Activated CD8-positive, alpha-beta memory T cell treated with anti-CD3 and anti-CD28 coated beads, Interleukin-2, amount 50 U/mL, for 24 hours (primary cell): ENCODE data around the gene RAMP1.
"Not testable (repeated sequence)": the region's sequence is repeated elsewhere in the genome, so short reads cannot be mapped to it uniquely, and the experiment has no call there.

Experiments
- DNase-seq: peaks from one replicate; pipeline ENCODE4 v3.0.0-alpha.2; 2020; ENCODE audit errors: extremely low read depth

The RAMP1 gene

DNA sequence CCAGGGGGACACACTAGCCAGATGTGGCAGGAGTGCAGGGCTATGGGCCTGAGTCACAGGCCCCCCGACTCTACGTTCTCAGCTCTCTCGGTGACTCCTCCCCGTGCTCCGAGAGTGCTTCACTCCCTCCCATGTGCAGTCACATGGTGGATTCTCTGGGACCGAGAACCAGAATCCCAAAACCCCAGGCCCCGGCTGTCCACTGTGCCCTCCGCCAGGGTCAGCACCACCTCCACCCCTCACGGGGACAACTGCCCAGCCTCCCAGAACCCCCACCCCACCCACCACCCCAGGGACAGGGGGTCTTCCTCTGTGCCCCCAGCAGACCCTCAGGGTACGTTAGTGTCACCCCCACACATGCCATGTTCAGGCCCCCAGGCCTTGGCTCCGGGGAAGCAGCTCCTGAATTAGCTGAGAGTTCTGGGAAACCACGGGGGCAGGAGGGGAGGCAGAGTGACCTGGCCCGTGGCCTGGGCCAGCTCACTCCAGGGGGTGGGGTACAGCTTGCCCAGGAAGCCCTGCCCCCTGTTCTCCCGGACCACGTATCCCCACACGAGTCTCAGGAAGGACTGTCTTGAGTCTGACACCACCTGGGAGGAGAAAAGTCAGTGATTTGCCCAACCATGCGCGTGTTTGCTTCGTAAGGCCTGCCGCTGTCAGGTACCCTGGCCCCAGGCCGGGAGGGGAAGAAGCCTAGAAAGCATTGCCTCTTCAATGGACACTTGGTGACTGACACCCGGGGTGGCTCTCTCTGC lies 4.4 kb downstream of the RAMP1 start:
- no peak for DNase-seq

DNA sequence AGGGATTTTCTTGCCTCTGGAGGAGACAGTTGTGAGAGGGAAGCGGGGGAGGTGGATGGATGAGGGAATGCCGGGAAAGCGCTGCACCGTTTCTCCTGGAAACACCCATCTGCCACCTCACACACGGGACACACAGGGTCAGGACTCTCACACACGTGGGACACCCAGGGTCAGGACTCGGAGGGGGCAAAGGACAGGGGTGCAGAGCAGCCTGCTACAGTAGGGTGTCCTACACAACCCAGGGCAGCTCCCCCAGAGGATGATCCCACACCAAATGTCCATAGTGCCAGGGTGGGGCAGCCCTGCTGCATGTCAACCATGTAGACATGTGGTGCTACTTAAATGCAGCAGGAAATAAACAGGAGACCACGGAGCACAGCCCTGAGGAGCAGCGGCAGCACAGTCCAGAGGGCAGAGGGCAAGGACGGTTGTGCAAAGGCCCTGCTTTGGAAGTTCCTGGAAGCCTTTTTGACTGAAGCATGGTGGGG lies 5.1 kb downstream of the RAMP1 start:
- DNase-seq: no peak

DNA sequence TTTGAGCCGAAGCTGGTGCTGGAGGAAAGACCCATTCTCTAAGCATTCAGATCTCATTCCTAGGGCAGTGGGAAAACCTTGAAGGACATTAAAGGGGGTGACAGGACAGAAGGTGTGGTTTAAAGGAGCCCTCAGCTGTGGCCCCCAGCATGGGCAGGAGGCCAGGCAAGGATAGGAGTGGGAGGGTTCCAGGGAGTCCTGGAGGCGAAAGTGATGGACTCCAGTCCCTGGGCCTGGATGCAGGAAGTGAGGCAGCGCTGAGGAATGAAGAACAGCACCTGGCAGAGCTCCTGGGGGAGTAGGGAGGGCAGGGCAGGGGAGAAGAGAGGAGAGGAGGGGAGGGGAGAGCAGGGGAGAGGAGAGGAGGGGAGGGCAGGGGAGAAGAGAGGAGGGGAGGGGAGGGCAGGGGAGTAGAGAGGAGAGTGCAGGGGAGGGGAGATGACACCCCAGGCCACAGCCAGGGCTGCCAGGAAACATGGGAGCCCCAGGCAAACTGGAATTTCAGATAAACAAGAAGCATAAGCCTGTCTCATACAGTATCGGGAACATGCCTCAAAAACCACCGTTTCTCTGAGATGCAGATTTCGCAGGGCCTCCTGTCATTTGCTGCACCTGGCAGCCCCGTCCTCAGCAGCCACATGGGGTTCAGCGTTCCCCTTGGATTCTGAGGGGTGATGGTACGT lies 5.7 kb downstream of the RAMP1 start:
- no peak for DNase-seq

DNA sequence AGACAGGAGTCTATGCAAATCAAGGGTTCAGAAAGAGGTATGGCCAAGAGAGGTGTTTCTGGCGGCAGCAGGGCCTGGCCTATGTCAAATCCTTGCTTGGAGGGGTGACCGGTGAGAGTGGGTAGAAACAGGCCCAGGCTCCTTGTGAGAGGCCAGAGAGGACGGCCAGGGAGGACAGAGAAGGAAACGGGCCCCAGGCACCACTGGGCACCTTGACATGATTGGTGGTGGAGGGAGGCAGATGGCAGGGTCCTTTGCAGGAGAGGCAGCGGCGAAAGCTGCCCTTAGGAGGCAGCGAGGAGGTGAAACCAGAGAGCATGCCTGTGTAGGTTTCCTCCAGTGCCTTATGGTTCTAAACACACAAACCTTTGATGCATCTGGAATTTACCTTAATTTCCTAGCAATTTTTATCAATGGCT lies 6.2 kb downstream of the RAMP1 start:
- no peak for DNase-seq

DNA sequence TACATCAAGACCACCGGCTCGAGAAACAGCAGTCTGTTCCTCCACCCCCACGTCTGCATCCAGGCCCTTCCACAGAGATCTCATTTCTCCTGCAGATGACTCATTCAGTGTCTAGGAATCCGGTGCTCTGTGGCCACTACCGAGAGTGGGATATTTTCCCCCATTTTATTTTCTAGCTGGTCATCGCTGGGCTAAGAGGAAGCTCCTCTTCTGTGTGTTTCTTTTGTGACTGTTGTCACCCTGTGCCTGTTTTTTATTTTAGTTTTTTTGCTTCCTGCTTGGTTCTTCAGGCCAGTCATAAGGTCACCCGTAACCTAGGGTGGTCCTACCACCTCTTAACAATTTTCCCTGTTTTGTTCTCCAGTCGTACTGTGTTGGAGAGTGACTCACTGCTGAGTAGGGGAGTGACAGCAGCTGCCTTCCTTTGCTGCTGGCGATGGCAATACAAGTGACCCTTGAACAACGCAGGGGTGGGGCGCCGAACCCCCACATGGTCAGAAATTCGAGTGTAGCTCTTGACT lies 6.7 kb downstream of the RAMP1 start:
- DNase-seq: no peak

DNA sequence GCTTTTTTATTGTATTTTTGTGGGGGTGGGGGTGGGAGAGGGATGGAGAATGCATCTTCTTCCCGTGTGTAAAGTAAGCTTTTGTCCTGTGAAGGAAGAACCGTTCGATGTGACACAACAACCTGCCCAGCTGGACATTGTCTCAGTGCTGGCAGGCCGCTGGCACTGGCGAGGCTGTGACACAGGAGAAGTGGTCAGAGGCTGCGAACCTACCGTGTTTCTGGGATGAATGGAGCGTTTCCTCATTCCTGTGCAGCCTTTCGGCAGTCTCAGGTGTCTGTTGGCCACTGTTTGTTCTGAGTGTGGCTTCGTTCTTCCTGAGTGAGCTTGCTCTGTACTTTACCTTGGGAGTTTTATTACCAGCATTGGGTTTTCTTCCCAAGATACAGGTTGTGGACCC lies 8.0 kb downstream of the RAMP1 start:
- no peak for DNase-seq

DNA sequence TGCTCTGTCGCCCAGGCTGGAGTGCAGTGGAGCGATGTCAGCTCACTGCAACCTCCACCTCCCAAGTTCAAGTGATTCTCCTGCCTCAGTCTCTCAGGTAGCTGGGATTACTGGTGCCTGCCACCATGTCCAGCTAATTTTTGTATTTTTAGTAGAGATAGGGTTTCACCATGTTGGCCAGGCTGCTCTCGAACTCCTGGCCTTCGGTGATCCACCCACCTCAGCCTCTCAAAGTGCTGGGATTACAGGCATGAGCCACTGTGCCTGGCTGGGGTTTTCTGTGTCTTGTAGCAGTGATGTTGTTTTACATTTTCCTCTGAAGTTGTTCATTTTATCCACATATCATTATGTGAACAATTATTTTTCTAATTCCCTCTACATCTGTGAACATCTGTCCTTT lies 8.7 kb downstream of the RAMP1 start:
- DNase-seq: not testable (repeated sequence)

DNA sequence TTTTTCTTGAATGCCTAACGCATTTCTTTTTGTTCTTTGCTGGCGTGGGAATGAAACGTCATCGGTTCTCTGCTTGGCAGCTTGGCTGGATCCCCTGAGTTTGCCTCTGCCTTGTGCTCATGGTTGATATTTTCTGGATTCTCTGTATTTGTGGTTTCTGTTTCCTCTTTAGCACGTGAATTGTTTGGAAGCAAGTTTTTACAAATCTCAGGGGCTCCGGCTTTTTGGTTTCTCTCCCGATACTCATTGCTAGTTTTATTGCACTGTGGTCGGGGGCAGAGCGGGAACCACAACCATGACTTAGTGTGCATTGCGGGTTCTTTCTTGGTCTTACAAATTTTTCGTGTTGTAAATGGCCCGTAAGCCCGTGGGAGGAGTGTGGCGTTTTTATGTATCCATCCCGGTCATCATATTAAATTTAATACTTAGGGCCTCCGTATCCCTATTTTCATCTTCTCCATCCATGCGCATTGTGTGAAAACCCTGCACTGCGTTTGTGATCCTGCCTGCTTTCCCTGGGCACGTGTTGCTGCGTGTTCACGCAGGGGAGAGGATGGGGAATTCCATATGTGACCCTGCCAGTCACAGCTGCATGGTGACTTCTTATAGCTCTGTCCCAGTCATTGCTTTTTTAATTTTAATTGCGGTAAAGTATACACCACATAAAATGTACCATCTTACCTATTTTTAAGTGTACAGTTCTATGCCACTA lies 9.4 kb downstream of the RAMP1 start:
- DNase-seq: no peak

DNA sequence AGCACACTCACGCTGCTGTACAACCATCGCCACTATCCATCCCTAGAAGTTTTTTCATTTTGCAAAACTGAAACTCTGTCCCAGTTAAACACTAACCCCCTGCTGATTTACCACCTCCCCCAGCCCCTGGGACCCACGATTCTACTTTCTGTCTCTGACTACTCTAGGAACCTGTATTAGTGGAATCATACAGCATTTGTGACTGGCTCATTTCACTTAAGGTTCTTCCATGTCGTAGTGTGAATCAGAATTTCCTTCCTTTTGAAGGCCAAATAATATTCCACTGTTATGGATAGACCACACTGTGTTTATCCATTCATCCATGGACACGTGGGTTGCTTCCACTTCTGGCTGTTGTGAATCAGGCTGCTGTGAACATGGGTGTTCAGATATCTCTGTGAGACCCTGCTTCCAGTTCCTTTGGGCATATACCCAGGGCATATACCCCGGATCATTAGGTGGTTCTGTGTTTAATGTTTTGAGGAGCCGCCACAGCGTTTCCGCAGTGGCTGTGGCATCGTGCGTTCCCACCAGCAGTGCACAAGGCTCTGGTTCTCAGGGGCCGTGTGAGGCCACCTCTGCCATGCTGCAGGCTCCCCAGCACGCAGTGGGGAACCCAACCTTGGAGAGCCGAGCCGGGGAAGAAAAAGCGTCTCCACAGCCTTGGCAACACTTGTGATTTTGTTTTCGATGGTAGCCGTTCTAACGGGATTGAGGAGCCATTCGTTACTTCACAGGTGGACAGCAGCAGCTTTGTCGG lies 10.1 kb downstream of the RAMP1 start:
- no peak for DNase-seq

DNA sequence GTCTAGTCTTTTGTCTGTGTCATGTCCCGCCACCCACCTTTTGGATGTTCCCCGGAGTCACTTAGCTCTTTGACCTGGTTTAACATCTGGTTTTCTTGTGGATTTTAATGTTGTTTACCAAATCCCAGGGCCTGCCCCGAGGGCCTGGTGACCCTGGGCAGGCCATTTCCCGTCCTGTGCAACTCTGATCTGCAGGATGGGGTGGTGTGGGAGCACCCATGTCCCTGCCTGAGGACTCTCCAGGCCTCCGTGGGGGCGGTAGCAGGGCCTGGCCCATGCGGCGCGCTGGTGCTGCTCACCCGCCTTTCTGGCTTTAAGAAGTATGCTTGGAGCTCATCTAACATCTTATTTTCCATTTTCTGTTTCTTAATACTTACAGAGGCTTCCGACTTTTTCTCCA lies 10.7 kb downstream of the RAMP1 start:
- DNase-seq: no peak

DNA sequence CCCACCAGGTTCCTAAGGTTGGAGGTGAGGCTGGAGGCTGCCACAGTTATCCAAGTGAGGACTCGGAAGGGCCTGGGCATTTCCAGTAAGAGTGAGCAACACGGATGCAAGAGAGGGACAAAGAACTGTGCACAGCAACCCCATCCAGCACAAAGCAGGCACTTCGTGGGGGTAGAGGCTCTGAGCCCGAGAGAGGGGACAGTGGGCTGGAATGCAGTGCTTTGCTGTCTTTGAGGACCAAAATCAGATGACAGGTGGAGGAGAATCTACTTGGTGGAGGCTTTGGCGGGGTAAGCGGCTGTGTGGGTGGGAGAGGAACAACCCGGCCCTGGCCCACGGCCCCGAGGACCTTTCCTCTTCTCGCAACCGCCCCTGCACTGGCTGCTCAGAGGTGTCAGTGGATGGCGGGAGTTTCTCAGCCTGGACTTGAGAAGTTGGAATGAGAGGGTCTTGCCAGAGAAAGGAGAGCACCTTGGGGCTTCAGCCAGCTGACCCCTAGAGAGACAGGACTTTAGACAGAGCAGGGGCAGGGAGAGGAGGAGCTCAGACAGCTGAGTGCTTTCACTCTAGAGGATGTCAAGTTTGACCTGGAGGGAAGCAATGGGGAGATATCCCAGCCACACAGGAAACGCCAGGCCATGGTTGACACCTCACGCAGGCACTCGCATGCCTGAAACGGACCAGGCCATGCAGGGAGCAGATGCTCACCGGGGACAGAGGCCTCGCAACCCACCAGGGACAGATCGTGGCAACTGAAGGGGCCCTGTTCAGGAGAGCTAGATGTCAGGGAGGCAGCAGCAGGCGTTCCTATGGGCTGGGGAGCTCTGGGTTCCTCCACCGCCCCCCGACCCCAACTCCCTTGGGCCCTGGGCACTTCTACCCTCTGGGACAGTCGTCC lies 11.6 kb downstream of the RAMP1 start:
- DNase-seq: no peak

DNA sequence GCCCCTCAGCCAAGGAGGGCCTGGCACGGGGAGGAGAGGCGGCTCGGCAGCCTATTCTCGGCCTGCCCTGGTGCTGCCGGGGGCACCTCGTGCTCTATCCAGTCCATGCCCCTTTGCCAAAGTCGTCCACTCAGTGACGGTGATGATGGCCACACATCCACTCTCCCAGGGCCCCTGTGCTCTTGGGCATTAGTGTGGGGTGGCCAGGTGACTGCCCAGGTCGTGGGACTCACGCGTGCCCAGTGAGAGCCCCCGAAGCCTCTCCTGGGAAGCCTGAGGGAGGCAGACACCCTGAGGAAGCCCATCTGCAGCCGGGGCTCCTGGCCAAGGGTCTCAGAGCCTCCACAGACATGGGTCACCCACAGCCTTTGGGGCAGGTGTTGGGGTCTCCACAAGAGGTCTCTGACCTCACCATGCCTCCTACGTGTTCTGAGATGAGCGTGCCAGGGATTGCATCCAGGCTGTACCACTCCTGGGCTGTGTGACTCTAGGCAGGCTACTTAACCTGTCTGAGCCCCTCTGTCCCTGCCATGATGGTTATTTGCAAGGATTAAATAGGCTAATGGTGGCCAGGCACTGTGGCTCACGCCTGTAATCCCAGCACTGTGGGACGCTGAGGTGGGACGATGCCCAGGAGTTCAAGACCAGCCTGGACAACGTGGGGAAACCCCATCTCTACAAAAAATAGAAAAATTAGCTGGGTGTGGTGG lies 12.9 kb downstream of the RAMP1 start:
- no peak for DNase-seq

DNA sequence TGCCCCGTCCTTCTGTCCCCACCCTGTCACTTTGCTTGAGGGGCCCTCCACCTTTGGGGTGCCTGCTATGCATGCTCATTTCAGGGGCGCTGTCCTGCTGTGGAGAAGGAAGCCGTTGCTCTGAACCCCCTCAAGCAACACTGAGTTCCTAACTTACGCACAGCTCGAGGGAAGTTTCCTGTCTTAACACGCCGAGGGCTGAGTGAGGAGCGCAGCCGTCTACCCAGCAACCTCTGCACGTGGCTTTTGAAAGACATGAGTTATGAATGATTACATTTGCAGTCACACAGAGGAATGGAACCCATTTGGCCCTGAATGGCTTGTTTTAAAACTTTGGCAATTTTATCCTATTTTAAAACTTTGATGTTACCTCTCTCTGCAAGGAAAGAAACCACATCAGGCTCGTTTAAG lies 14.0 kb downstream of the RAMP1 start:
- DNase-seq: no peak

DNA sequence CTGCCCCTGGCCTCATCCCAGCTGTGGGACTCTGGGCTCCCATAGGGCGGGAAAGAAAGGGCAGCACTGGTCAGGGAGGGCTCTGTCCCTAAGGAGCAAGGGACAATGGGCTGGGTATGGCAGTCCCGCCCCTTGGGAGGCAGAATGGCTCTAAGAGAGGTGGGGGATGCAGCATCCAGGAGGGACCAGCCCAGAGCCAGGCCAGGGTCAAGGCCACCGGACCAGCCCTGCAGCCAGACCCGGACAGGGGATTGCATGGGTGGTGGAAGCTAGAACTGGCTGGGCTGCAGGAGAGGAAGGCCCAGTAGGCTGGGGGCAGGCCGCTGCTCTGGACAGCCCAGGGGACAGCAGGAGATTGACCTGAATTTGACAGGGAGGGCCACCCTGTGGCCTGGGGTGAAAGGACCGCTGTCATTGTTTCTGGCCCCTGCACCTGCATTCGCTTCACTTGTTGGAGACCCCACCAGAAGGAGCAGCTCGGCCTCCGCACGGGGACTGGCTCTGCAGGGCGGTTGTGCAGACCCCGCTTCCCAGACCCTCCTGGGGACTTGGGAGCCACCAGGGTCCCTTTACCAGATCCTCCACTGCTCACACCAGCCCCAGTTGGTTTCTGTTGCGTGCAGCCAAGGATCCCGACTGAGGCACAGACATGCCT lies 14.6 kb downstream of the RAMP1 start:
- no peak for DNase-seq

DNA sequence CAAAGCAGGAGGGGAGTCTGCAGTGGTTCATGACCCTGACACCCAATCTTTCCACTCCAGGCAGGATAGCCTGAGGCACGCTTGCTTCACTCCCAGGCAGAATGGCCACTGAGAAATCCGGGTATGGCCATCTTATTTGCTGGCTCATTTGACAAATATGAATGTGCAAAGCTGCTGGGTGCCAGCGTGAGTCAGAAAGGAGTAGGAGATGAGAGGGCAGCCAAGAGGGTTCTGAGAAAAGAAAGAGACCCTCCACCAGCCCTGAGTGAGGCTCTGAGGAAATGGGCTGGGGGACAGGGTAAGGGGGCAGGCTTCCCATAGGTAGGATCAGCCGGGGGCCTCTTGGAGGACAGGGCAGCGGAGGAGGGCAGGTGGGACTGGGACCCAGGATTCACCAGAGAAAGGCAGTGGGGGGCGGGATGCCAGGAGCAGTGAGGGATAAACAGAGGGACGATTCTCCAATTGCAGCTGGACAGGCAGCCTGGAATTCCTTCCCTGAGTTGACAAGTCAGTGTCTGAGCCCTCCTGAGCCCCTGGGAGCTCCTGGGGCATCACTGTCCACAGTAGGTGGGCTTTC lies 15.2 kb downstream of the RAMP1 start:
- no peak for DNase-seq

DNA sequence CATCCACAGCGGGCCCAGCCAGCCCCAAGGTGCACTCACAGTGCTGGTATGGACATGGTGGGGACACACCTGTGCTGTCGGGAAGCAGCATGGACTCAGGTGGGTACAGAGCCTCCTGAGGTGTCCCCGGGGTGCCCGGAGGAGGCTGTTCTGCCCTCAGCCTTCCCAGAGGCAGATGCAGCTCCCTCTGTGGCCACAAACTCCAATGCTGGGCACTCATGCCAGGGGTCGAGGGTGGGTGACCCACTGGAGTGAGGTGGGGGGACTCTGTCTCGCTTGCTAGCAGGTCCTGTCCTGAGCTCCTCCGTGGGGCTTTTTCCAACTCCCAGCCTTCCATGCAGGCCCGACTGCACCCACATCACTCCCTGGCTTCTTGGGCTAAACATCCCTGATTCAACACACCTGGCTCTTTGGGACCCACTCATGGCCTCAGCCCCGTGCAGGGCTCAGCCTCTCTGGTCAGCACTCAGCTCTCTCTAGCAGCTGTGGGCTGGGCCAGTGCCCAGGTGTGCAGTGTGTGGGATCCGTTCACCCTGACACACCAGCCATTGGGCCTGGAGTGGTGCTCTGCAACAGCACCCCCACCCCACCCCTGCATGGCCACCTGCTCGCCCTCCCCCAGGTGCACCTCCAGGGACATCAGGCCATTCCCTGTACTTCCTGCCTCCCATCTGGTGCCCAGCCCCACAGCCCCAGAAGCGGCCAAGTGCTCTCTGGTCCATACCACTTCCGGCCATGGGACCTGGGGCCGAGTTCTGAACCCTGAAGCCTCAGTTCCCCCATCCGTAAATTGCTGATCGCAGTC lies 16.0 kb downstream of the RAMP1 start:
- DNase-seq: no peak

DNA sequence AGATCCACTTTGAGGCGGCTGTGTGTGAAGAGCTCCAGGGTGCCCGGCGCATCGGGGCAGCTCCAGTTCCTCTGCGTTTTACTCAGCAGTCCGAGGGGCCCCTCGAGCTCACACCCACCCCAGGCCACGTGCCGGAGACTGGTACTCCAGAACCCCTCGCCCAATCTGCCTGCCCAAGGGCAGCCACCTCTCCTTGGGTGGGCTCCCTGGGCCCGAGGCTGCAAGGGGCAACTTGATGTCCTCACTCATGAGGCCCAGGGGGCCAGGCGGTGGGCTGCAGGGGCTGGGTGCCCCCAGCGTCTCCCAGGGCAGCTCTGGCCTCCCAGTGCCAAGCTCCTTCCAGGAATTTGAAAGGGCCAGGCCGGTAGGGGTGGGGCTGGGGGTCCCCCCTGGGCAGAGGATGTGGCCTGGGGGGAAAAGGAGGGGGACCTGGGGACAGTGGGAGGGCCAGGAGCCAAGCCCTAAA lies 16.7 kb downstream of the RAMP1 start:
- DNase-seq: no peak

DNA sequence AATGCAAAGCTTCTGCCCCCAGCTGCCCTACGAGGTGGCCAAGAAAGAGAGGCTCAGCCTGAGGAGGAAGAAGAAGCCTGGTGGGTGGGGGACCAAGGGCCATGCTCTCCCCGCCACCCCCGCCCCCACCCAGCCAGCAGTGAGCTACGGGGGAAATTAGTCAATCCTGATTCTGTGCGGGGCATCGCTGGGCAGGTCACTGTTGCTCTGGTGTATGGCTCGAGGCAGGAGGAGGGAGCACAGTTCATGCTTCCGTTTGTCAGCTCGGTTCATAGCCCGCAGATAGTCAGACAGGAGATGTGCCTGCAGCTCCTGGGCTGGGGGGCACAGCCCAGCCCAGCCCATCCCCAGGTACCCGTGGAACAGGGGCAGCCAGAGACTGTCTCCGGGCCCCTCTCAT lies 17.1 kb downstream of the RAMP1 start:
- DNase-seq: no peak
